Measurements from ENCODE around the gene SPACA7. TPM values are rescaled to one million over a fixed set of nuclear protein-coding genes. Genes with fewer than 3 reads are reported as not detected.

The SPACA7 gene
- total and polyA plus RNA-seq, 10 of the 15 experiments (the other 5 are each of a cell fraction or from before 2014, with no cell fraction given), result not detected

GRCh38 chr13:112356190-112356589 is 20.0 kb upstream of the SPACA7 start:
- BruUV-seq (replicated peaks), result no TSS peak
- TF ChIP-seq ZNF24 (IDR thresholded peaks at IDR 0.05) (no peak), NKRF (conservative IDR thresholded peaks at IDR 0.05) (no peak), HDAC2 (IDR thresholded peaks at IDR 0.05) (no peak), HDAC6 (IDR thresholded peaks at IDR 0.05; ENCODE audit: unreplicated experiment) (no peak), RBBP5 (conservative IDR thresholded peaks at IDR 0.05) (no peak), MTA2 (IDR thresholded peaks at IDR 0.05; ENCODE audit: low read depth) (no peak), IKZF2 (IDR thresholded peaks at IDR 0.05) (no peak), KLF5 (IDR thresholded peaks at IDR 0.05; ENCODE audit: partially characterized antibody) (no peak), ZNF384 (IDR thresholded peaks at IDR 0.05; ENCODE audit: borderline replicate concordance, low read depth, low read length) (no peak), HSF1 (IDR thresholded peaks at IDR 0.05; ENCODE audit: low read depth, low read length) (no peak), SIX5 (IDR thresholded peaks at IDR 0.05; ENCODE audit: low read depth, low read length, severe bottlenecking) (no peak), RAD51 (IDR thresholded peaks at IDR 0.05) (no peak), ZNF217 (IDR thresholded peaks at IDR 0.05) (no peak), JUNB (IDR thresholded peaks at IDR 0.05) (no peak)
- ChIA-PET CTCF (no interaction called here), SMC1A (ENCODE audit: uncharacterized antibody, unreplicated experiment) (no interaction called here), RAD21 (ENCODE audit: unreplicated experiment) (no interaction called here), POLR2A (no interaction called here)
- in situ Hi-C loops (cut with MboI) (no loop called here), intact Hi-C loops (cut with micrococcal nuclease; ENCODE audit: unreplicated experiment) (no loop called here)
- H3K4me3 ChIP-seq, result no peak overlapping the region
- H3K9ac ChIP-seq (ENCODE audit: control insufficient read depth, insufficient read depth, low read length), result no peak overlapping the region
- no peaks in the 10 kb centered on the region for H3K27me3 ChIP-seq (replicated peaks in 1 of 2; ENCODE audit: control insufficient read depth in 2 of 2, insufficient read depth in 2 of 2, low read length in 1 of 2)
- no peaks in the 10 kb centered on the region for H3K4me1 ChIP-seq (ENCODE audit: control insufficient read depth, insufficient read depth, low read length)
- no peak overlapping the region for H3K27ac ChIP-seq (ENCODE audit: control insufficient read depth, insufficient read depth)
- no peak for ATAC-seq
- WGBS (ENCODE audit: insufficient coverage, insufficient replicate concordance, low lambda C conversion rate, missing lambda C conversion rate), result 65% methylated on average over 13 of the region's 13 CpGs
- no peak for DNase-seq (ENCODE audit: low read depth, low spot score)
- H2AFZ ChIP-seq (ENCODE audit: control insufficient read depth, low read depth, low read length), result no peak overlapping the region
- H3K36me3 ChIP-seq (ENCODE audit: control insufficient read depth in 2 of 2, insufficient read depth in 2 of 2, low read length in 1 of 2), result no peaks in the 10 kb centered on the region
- no peak overlapping the region for H3K4me2 ChIP-seq (ENCODE audit: control insufficient read depth, insufficient read depth)
- H4K20me1 ChIP-seq (ENCODE audit: control insufficient read depth, insufficient read depth), result no peaks in the 10 kb centered on the region
- no peak for FAIRE-seq
- H3K79me2 ChIP-seq (ENCODE audit: control insufficient read depth, insufficient read depth, low read length), result no peaks in the 10 kb centered on the region
- H3K9me3 ChIP-seq (replicated peaks; ENCODE audit: control insufficient read depth, insufficient read depth, low read length), result no peaks in the 10 kb centered on the region
